Kidney tubule cell (primary cell): ENCODE data around the gene CHST11.

ENCODE experiments used
- DNase-seq: peaks from one replicate; pipeline ENCODE4 v3.0.0-alpha.2; 2018; ENCODE audit warnings: low spot score

The CHST11 gene

DNA sequence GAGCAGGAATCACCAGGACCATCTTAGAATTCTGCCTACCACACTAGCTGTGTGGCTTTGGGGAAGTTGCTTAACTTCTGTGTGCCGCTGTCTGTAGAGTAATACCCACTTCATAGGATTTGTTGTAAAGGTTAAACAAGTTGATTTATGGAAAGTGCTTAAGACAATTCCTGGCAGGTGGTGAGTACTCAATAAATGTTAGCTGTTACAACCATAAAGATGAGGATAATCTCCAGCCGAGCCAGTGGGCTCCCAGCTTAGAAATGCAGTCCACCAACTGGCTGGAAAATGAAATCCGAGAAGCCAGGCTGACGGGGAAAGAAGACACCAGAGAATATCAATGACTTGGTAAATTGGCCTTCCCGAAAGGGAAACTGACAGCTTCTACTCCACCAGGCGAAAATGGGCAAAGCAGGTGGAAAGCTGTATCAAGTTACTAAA, 173.5 kb downstream of the CHST11 start:
- no peak for DNase-seq

DNA sequence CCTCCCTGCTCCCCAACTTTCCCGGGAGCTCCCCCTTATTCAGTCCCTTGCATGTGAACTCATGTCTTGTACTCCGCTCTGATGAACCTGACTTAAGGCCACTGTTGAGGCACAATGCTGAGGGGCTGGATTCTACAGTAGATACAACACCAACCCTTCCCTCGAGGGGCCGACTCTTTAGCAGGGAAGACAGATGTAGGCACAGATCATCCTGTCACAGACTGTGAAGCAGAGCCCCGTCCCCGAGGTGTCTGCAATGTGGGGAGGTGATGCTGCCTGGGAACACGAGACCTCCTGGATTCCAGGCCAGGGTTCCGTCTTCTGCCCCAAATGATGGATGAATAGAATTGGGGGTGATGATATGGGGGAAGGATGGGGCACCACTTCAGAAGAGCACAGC, 175.1 kb downstream of the CHST11 start:
- no peak for DNase-seq

- DNase-seq, result no peak
Observed at GRCh38 chr12:104632724-104633201, 176.0 kb downstream of the CHST11 start.

DNA sequence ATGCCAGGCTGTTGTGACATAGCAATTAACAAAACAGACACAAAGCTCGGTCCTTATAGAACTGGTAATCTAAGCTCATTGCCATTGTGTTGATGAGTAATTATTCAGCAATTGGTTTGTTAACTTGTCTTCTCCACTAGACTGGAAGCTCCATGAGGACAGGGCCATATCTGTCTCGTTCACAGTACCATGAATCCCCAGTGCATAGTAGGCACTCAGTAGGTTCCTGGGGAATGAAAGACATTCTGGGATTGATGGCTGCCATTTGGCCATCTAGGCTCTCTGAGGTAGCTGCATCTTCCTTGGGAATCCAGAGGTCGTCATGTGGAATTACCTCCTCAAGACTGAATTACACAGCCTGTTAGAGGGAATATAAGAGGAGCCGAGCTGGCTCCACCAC, 177.3 kb downstream of the CHST11 start:
- no peak for DNase-seq

DNA sequence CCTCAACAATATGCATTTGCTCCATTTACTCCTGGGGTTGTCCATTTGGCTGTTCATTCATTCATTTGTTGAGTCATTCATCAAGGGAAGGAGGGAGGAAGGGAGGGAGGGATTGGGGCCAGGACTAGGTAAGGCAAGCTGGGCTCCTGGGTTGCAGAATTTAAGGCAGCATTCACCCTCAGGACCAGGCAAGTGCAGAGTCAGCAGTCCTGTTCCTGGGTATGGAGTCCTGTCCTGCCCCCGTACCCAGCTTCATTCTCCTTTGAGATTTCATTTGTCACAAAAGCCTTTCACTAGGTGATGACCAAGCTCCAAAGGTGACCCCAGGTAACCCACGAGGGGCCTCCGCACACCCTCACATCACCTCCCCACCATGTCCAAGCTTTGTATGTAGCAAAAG, 178.1 kb downstream of the CHST11 start:
- peak; percentile 8 for DNase-seq

- no peak for DNase-seq
Observed at GRCh38 chr12:104635607-104636343, 179.0 kb downstream of the CHST11 start.

GRCh38 chr12:104636496-104636895, 179.7 kb downstream of the CHST11 start:
- DNase-seq, result no peak

- DNase-seq, result no peak
Observed at GRCh38 chr12:104637604-104638003, 180.9 kb downstream of the CHST11 start.

GRCh38 chr12:104638218-104638850, 181.6 kb downstream of the CHST11 start:
- DNase-seq, result no peak

DNA sequence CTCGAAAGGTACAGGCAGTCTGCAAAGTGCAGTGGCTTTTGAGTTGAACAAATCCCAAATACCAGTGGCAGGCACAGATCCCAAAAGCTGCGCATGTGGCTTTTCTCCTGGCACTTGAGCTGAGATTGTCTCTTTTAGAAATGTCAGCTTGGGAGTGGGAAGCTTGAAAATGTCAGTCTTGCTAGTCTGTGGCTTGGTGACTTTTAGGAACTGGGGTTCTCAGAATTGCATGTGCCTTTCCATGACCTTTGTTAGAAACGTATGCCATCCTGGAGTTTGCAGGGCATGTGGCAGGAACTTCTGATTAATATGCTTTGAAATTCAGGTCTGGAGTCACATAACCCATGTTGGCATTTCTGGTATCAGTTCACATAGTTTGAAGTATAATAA, 182.1 kb downstream of the CHST11 start:
- DNase-seq, result peak; percentile 33

DNA sequence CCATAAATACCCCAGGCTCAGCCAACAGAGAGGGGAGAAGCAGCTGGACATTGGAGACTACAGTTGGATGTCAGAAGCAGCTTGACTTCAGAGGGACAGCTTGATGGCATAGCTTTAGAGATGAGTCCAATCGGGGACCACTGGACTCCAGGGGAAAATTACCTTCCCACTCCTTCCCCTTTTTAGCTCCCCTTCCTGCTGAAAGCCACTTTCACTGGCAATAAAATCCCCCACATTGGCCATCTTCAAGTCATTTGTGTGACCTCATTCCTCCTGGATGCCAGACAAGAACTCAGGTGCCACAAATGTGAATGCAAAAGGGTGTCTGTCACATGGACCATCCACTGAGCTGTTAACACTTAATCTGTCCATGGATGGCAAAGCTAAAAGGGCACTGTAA, 184.2 kb downstream of the CHST11 start:
- DNase-seq, result no peak

DNA sequence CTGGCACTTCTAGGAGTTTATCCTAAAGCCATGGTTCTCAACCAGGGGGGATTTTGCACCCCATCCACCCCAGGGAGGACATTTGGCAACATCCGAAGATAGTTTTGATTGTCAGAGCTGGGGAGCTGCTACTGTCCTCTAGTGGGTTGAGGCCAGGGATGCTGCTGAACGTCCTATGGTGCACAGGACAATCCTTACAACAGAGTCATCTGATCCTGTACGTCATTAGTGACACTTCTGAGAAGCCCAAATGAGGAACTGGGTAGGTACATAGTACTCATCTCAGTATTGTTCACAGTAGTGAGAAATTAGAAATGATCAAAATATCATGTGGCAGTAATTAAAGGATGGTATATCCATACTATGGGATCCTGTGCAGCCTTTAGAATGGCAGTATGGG, 185.1 kb downstream of the CHST11 start:
- DNase-seq, result no peak

DNA sequence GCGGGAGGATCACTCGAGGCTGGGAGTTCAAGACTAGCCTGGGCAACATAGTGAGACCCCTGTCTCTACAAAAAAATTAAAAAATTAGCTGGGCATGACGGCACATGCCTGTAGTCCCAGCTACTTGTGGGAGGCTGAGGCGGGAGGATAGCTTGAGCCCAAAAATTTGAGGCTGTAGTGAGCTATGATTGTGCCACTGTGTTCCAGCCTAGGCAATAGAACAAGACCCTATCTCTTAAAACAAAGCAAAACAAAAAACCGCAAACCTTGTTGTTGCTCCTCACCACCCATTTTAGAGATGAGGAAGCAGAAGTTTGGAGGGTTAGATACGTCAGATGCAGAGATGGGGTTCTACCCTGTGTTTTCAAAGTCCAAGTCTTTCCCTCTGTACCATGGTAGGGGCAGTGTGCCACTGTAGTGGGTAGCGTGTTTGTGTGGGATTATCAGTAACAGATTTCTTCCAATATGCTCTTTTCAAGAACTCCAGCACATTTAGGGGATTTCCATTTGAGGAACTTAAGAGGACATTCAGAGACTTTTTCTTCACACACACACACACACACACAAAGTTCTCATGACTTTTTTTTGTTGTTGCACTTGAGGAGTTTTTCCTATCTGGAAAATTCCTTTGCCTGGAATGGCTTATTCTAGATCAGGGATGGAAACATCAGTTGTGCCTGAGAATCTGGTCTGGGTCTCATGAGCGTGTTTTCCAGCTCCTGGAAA, 186.5 kb downstream of the CHST11 start:
- no peak for DNase-seq

GRCh38 chr12:104643819-104644669, 187.3 kb downstream of the CHST11 start:
- DNase-seq, result peak; percentile 13

DNA sequence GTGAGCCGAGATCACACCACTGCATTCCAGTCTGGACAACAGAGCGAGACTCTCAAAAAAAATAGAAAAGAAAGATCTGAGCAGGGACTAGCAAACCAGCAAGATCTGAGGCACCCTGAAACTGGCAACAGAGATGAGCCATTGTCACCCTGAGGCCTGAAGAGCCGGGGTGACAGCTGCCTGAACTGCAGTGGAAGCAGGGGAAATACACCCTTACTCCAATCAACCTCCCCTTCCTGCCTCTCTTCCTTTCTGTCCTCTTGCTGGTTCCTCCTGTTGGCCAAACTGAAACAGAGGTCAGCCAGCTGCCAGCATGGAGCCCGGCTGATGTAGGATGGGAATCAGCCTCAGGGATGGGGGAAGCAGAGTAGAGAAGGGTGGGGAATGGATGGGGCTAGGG, 192.0 kb downstream of the CHST11 start:
- DNase-seq, result no peak

DNA sequence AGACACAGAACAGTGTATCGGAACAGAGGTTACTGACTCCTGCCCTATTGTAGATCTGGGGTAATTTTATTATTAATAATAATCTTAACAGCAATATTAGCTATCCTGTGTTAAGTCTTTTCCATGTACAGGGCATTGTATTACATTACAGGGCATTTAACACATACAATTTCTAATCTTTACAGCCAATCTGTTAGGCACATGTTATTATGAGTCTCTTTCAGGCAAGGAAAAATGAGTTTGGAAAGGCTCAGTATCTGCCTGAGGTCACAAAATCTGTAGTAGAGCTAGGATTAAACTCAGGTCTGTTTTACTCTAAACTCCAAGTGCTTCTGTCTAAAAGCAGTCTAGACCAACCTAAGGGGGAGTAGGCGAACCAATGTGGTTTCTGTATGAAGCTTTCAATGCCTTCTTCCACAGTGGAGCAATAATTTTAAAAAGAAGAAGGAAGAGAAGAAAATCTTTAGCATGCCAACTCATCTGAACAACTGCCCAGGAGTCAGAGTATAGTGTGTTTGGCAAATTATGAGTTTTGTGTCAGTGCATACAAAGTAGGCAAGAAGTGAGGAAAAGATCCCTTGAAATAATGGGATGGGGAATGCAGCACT, 192.6 kb downstream of the CHST11 start:
- DNase-seq, result no peak

- DNase-seq, result no peak
Observed at GRCh38 chr12:104649921-104650320, 193.2 kb downstream of the CHST11 start.

- no peak for DNase-seq
Observed at GRCh38 chr12:104650541-104650940, 193.8 kb downstream of the CHST11 start.

- DNase-seq, result no peak
Observed at GRCh38 chr12:104651811-104652210, 195.1 kb downstream of the CHST11 start.

GRCh38 chr12:104652358-104652757, 195.6 kb downstream of the CHST11 start:
- no peak for DNase-seq

GRCh38 chr12:104652910-104653309, 196.2 kb downstream of the CHST11 start:
- no peak for DNase-seq
